GM23338 (cell line): ENCODE measurements around the gene OTOG. TPM values are rescaled to one million over a fixed set of nuclear protein-coding genes. Genes with fewer than 3 reads are reported as not detected.
A peak's percentile ranks its signal among the peaks of the same experiment; 100 is the strongest.

Source experiments
- ATAC-seq: fragments of 200-7000 bp; cut with Tn5 transposase; 3 replicates; pipeline ENCODE4 v1.9.1; 2020
- DNase-seq: peaks from one replicate; pipeline ENCODE4 v3.0.0-alpha.2; 2015; ENCODE audit warnings: low spot score
- H2AFZ ChIP-seq: fragments of 200-600 bp; sonication (generic); 2 replicates; pipeline ENCODE4 v1.8.0; 2016; ENCODE audit warnings: antibody characterized with exemption, mild to moderate bottlenecking, moderate library complexity
- H3F3A ChIP-seq: fragments of 200-600 bp; sonication (generic); replicated peaks from 2 replicates; pipeline ENCODE4 v1.8.0; 2017; ENCODE audit warnings: antibody characterized with exemption, mixed run types, low read depth
- H3K27ac ChIP-seq: fragments of 200-600 bp; sonication (generic); 2 replicates; pipeline ENCODE4 v1.6.1; 2016; ENCODE audit warnings: low read depth
- H3K27me3 ChIP-seq: fragments of 200-600 bp; sonication (generic); 2 replicates; pipeline ENCODE4 v1.8.0; 2016; ENCODE audit warnings: mild to moderate bottlenecking, mixed run types, moderate library complexity; ENCODE audit not compliant: insufficient read depth
- H3K36me3 ChIP-seq: fragments of 200-600 bp; sonication (generic); 2 replicates; pipeline ENCODE4 v1.8.0; 2016; ENCODE audit warnings: mild to moderate bottlenecking; ENCODE audit not compliant: insufficient read depth
- H3K4me1 ChIP-seq: fragments of 200-600 bp; sonication (generic); 2 replicates; pipeline ENCODE4 v1.8.0; 2016; ENCODE audit warnings: mild to moderate bottlenecking, moderate library complexity; ENCODE audit not compliant: insufficient read depth
- H3K4me2 ChIP-seq: fragments of 200-600 bp; sonication (generic); 2 replicates; pipeline ENCODE4 v1.7.1; 2017; ENCODE audit warnings: mixed run types
- H3K4me3 ChIP-seq: fragments of 200-600 bp; sonication (generic); 2 replicates; pipeline ENCODE4 v1.6.1; 2016; ENCODE audit warnings: mixed run types
- H3K79me2 ChIP-seq: fragments of 200-600 bp; sonication (generic); replicated peaks from 2 replicates; pipeline ENCODE4 v1.8.0; 2017; ENCODE audit warnings: mild to moderate bottlenecking; ENCODE audit not compliant: insufficient read depth
- H3K9me2 ChIP-seq: fragments of 200-600 bp; sonication (generic); 2 replicates; pipeline ENCODE4 v1.8.0; 2017; ENCODE audit not compliant: insufficient read depth
- H4K20me1 ChIP-seq: fragments of 200-600 bp; sonication (generic); replicated peaks from 2 replicates; pipeline ENCODE4 v1.8.0; 2017; ENCODE audit warnings: mild to moderate bottlenecking; ENCODE audit not compliant: insufficient read depth
- H3K27ac Mint-ChIP-seq: 2 replicates; pipeline ENCODE4 v1.8.0; 2020; ENCODE audit warnings: inconsistent platforms, mild to moderate bottlenecking, moderate library complexity, mixed read lengths
- H3K27me3 Mint-ChIP-seq: 3 replicates; pipeline ENCODE4 v1.8.0; 2022; ENCODE audit warnings: low read depth, mild to moderate bottlenecking, moderate library complexity, mixed read lengths, inconsistent platforms; ENCODE audit not compliant: insufficient read depth, poor library complexity
- H3K36me3 Mint-ChIP-seq: 3 replicates; pipeline ENCODE4 v1.8.0; 2021; ENCODE audit warnings: low read depth, mild to moderate bottlenecking, inconsistent platforms, moderate library complexity, mixed read lengths
- H3K4me1 Mint-ChIP-seq: 3 replicates; pipeline ENCODE4 v1.8.0; 2020; ENCODE audit warnings: mild to moderate bottlenecking, inconsistent platforms, mixed read lengths
- H3K4me3 Mint-ChIP-seq: 3 replicates; pipeline ENCODE4 v1.8.0; 2021; ENCODE audit warnings: moderate library complexity, mild to moderate bottlenecking, inconsistent platforms, mixed read lengths
- H3K9me3 Mint-ChIP-seq: 3 replicates; pipeline ENCODE4 v1.8.0; 2020; ENCODE audit warnings: moderate library complexity, mild to moderate bottlenecking, inconsistent platforms, mixed read lengths
- STAT1 ChIP-seq: IDR thresholded peaks from one replicate; pipeline ENCODE4 v1.6.1; 2016; ENCODE audit warnings: antibody characterized with exemption; ENCODE audit not compliant: unreplicated experiment
- ZNF114 ChIP-seq: fragments of 250-450 bp; sonication (Bioruptor Pico); IDR thresholded peaks from 2 replicates; pipeline ENCODE4 v1.5.0; 2020; ENCODE audit warnings: mild to moderate bottlenecking, moderate library complexity
- ZNF331 ChIP-seq: fragments of 250-450 bp; sonication (Bioruptor Pico); IDR thresholded peaks from 2 replicates; pipeline ENCODE4 v1.5.0; 2020; ENCODE audit warnings: low read depth, mild to moderate bottlenecking, moderate library complexity
- polyA plus RNA-seq: library from polyadenylated mRNA; unstranded; fragments of >200 nt; fragmentation: Nextera tagmentation; extraction: Ambion mirVana; gene quantifications from 2 replicates; pipeline ENCODE4 v1.2.1, GENCODE V29; 2016
- total RNA-seq: library from RNA; depleted of rRNA; stranded (reverse); fragments of >200 nt; shearing (Covaris generic); gene quantifications from 2 replicates; pipeline ENCODE4 v1.2.3, GENCODE V29; 2014
- TF ChIP-seq, protein P1 (sequence below), 2 experiments: fragments of 200-600 bp in 1 of 2; sonication (generic) in 1 of 2; conservative IDR thresholded peaks; 2 replicates each; pipeline versions ENCODE4 v1.5.1 to v1.6.1; 2016 to 2017; ENCODE audit warnings: antibody characterized with exemption in 2 of 2, low read depth in 2 of 2, mild to moderate bottlenecking in 2 of 2, moderate library complexity in 1 of 2
- TF ChIP-seq, protein P2 (sequence below): IDR thresholded peaks from one replicate; pipeline ENCODE4 v1.6.1; 2018; ENCODE audit warnings: antibody characterized with exemption; ENCODE audit not compliant: unreplicated experiment

The OTOG gene
- total and polyA plus RNA-seq, 2 experiments from 2014 or later, result 0.40 to 0.52 TPM

DNA sequence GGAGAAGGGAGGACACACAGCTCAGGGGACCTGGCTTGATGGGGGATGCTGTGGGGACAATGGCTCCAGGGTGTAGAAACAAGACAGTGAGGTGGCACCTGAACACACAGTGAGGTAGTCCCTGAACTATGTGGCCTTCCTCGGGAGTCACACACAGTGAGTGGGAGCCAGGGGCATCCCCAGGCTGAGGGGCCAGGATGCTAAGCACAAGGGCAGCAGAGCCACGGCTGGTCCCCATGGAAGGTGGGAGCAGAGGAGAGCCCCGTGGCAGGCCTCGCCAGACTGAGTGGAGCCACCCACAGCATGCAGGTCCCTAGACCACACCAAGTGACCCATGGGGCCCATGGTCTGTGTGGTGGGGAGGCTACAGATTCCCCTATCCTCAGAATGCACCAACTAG, 44.4 kb upstream of the OTOG start:
- Histone ChIP-seq H3K4me1 (no peaks in the 10 kb centered on the region), H3K9me2 (no peaks in the 10 kb centered on the region), H3K4me2 (no peak overlapping the region), H3K36me3 (no peaks in the 10 kb centered on the region), H3K27me3 (no peaks in the 10 kb centered on the region), H3K27ac (no peak overlapping the region), H2AFZ (no peak overlapping the region), H3K79me2 (no peaks in the 10 kb centered on the region), H3K4me3 (no peak overlapping the region), H3F3A (no peaks in the 10 kb centered on the region), H4K20me1 (no peaks in the 10 kb centered on the region)
- Mint-ChIP-seq H3K27ac (no peak overlapping the region), H3K36me3 (no peaks in the 10 kb centered on the region; the same call in 2 of the 3 replicates), H3K9me3 (no peaks in the 10 kb centered on the region; the same call in 2 of the 3 replicates), H3K4me1 (peaks cover 6% of the 10 kb centered on the region), H3K4me3 (no peak overlapping the region), H3K27me3 (peaks cover 16% of the 10 kb centered on the region)
- ATAC-seq (no peak), DNase-seq (no peak)
- TF ChIP-seq ZNF114 (CRISPR knock-in tag) (no peak), ZNF331 (CRISPR knock-in tag) (no peak)

DNA sequence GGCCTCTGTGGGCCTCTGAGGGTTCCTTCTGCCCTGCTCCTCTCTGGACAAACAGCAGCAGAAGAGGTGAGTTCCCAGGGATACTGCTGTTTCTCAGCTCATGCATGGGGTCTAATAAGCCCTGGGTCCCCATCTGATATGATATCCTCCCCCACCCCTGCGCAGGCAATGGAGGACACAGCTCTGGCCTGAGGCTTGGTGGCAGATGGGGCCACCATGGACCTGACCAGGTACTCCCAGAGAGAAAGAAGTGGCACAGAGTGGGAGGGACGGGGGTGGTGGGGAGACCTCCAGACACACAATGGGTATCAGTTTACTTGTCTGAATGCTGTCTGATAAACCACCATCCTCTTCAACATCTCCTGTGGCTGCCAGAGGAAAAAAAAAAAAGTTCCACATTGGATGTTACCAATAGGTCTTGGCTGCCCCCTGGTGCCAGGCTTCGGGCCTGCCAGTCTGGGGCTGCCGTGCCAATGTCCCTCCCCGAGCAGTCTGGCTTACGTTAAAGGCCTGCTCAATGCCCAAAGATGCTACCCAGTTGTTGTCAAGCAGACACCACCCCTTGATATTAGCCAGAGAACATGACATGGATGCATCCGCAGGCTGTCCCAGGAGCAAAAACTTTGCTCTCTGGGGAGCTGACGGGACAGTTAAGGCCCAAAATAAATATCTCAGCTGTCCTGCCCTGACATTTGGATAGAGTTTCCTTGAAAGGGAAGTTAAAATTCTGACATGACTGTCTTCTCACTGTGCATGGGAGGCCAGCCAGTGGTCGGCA, 42.5 kb upstream of the OTOG start:
- Mint-ChIP-seq H3K36me3 (no peaks in the 10 kb centered on the region; the same call in 2 of the 3 replicates), H3K4me3 (no peak overlapping the region), H3K4me1 (no peaks in the 10 kb centered on the region; the same call in 2 of the 3 replicates), H3K9me3 (no peaks in the 10 kb centered on the region; the same call in 2 of the 3 replicates), H3K27ac (no peak overlapping the region), H3K27me3 (peaks cover 17% of the 10 kb centered on the region)
- H4K20me1 ChIP-seq, result no peaks in the 10 kb centered on the region
- no peaks in the 10 kb centered on the region for H3K27me3 ChIP-seq
- no peaks in the 10 kb centered on the region for H3K4me1 ChIP-seq
- H2AFZ ChIP-seq, result no peak overlapping the region
- no peak overlapping the region for H3K27ac ChIP-seq
- ATAC-seq, result peak; percentile 86
- no peaks in the 10 kb centered on the region for H3K9me2 ChIP-seq
- no peak overlapping the region for H3K4me2 ChIP-seq
- no peaks in the 10 kb centered on the region for H3F3A ChIP-seq
- no peaks in the 10 kb centered on the region for H3K79me2 ChIP-seq
- peak; percentile 89 for DNase-seq
- no peaks in the 10 kb centered on the region for H3K36me3 ChIP-seq
- no peak overlapping the region for H3K4me3 ChIP-seq
- TF ChIP-seq, protein P1, sequence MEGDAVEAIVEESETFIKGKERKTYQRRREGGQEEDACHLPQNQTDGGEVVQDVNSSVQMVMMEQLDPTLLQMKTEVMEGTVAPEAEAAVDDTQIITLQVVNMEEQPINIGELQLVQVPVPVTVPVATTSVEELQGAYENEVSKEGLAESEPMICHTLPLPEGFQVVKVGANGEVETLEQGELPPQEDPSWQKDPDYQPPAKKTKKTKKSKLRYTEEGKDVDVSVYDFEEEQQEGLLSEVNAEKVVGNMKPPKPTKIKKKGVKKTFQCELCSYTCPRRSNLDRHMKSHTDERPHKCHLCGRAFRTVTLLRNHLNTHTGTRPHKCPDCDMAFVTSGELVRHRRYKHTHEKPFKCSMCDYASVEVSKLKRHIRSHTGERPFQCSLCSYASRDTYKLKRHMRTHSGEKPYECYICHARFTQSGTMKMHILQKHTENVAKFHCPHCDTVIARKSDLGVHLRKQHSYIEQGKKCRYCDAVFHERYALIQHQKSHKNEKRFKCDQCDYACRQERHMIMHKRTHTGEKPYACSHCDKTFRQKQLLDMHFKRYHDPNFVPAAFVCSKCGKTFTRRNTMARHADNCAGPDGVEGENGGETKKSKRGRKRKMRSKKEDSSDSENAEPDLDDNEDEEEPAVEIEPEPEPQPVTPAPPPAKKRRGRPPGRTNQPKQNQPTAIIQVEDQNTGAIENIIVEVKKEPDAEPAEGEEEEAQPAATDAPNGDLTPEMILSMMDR (conservative IDR thresholded peaks at IDR 0.05; ENCODE audit: low read depth in 2 of 2), result peak; percentile 85 to 89
- no peak for TF ChIP-seq STAT1

DNA sequence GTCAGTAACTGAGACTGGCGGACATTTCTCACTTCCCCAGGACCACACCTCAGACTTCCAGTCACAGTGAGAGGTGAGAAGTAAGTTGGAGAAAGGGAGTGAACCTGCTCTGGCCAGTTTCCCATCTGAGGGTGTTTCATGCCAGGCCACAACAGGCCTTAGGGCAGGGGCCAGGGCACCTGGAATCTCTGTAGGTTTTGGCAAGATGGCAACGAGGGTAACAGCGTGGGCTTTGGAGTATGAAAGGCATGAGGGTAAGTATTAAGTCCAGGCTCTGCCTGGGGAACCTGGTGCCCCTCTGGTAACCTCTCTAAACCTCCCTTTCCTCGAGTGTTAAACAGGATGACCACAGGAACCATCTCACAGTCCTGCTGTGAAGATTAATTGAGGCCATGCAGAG, 41.9 kb upstream of the OTOG start:
- Mint-ChIP-seq H3K36me3 (no peaks in the 10 kb centered on the region; the same call in 2 of the 3 replicates), H3K27ac (no peak overlapping the region), H3K4me3 (no peak overlapping the region), H3K9me3 (no peaks in the 10 kb centered on the region), H3K4me1 (no peaks in the 10 kb centered on the region; the same call in 2 of the 3 replicates), H3K27me3 (peaks cover 14% of the 10 kb centered on the region)
- no peak overlapping the region for H3K27ac ChIP-seq
- no peaks in the 10 kb centered on the region for H3K79me2 ChIP-seq
- no peaks in the 10 kb centered on the region for H4K20me1 ChIP-seq
- H3K9me2 ChIP-seq, result no peaks in the 10 kb centered on the region
- ATAC-seq (no peak), DNase-seq (no peak)
- H2AFZ ChIP-seq, result no peak overlapping the region
- H3K27me3 ChIP-seq, result no peaks in the 10 kb centered on the region
- no peak overlapping the region for H3K4me3 ChIP-seq
- no peak overlapping the region for H3K4me2 ChIP-seq
- no peaks in the 10 kb centered on the region for H3K36me3 ChIP-seq
- no peaks in the 10 kb centered on the region for H3K4me1 ChIP-seq
- no peaks in the 10 kb centered on the region for H3F3A ChIP-seq
- TF ChIP-seq, protein P2, sequence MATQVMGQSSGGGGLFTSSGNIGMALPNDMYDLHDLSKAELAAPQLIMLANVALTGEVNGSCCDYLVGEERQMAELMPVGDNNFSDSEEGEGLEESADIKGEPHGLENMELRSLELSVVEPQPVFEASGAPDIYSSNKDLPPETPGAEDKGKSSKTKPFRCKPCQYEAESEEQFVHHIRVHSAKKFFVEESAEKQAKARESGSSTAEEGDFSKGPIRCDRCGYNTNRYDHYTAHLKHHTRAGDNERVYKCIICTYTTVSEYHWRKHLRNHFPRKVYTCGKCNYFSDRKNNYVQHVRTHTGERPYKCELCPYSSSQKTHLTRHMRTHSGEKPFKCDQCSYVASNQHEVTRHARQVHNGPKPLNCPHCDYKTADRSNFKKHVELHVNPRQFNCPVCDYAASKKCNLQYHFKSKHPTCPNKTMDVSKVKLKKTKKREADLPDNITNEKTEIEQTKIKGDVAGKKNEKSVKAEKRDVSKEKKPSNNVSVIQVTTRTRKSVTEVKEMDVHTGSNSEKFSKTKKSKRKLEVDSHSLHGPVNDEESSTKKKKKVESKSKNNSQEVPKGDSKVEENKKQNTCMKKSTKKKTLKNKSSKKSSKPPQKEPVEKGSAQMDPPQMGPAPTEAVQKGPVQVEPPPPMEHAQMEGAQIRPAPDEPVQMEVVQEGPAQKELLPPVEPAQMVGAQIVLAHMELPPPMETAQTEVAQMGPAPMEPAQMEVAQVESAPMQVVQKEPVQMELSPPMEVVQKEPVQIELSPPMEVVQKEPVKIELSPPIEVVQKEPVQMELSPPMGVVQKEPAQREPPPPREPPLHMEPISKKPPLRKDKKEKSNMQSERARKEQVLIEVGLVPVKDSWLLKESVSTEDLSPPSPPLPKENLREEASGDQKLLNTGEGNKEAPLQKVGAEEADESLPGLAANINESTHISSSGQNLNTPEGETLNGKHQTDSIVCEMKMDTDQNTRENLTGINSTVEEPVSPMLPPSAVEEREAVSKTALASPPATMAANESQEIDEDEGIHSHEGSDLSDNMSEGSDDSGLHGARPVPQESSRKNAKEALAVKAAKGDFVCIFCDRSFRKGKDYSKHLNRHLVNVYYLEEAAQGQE, result no peak
